HG02678 (cell line): ENCODE results near the gene RAB7A.
A peak's percentile ranks its signal among the peaks of the same experiment; 100 is the strongest.
"Not testable (repeated sequence)": the region's sequence is repeated elsewhere in the genome, so short reads cannot be mapped to it uniquely, and the experiment has no call there.

Experiments used
- ATAC-seq: cut with Tn5 transposase; IDR thresholded peaks from one replicate; pipeline ENCODE4 v1.9.1; 2021; ENCODE audit warnings: mild to moderate bottlenecking, moderate library complexity; ENCODE audit not compliant: unreplicated experiment

RAB7A gene

GRCh38 chr3:128710816-128711433 lies 15.1 kb upstream of the RAB7A start:
- ATAC-seq, result no peak

DNA sequence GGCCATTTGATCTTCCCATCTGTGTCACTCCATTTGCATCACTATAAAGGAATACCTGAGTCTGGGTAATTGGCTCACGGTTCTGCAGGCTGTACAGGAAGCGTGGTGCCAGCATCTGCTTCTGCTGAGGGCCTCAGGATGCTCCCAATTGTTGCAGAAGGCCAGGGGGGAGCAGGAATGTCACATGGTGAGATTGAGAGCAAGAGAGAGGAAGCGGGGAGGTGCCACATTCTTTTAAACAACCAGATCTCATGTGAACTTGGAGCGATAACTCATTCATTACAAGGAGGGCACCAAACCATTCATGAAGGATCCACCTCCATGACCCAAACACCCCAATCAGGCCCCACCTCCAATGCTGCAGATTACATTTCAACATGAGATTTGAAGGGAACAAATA lies 13.1 kb upstream of the RAB7A start:
- ATAC-seq, result no peak

- ATAC-seq, result no peak
These were observed 11.0 kb upstream of the RAB7A start for GRCh38 chr3:128714887-128715491.

DNA sequence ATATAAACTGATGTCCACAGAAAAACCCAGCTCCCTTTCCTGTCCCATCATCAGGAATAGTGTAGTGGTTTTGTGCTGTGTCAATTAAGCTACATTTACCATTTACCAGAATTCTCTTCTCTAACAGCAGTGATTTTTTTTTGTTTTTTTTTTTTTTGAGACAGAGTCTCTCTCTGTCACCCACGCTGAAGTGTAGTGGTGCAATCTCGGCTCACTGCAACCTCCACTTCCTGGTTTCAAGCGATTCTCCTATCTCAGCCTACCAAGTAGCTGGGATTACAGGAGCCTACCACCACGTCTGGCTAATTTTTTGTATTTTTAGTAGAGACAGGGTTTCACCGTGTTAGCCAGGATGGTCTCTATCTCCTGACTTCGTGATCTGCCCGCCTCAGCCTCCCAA lies 7.1 kb upstream of the RAB7A start:
- ATAC-seq, result not testable (repeated sequence)

- ATAC-seq, result no peak
These were observed 5.1 kb upstream of the RAB7A start for GRCh38 chr3:128720891-128721290.

GRCh38 chr3:128723477-128723876 lies 2.5 kb upstream of the RAB7A start:
- ATAC-seq, result no peak

DNA sequence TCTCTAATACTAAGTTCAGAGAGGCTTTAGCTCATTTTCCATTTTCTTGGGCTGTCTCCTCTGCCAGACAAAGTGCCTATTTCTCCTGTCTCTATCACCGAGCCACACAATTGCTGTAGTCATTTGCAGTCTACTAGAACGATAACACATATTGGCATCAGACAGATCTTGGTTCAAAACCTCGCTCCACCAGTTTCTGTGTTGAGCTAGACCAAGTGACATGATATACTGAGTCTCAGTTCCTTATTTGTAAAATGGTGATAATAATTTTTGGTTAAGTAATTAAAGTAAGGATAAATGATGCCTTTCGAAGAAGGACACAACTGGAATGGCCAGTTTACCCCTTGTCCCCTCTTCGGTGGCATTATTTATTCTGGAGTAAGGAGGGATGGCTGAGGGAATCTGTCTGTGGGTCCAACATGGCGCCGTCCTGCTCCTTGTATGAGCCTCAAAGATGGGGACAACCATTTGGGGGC lies 398 bp upstream of the RAB7A start:
- peak; percentile 12 for ATAC-seq

GRCh38 chr3:128727059-128727458 lies 1.1 kb downstream of the RAB7A start:
- no peak for ATAC-seq

GRCh38 chr3:128727485-128727884 lies 1.5 kb downstream of the RAB7A start:
- ATAC-seq, result no peak

DNA sequence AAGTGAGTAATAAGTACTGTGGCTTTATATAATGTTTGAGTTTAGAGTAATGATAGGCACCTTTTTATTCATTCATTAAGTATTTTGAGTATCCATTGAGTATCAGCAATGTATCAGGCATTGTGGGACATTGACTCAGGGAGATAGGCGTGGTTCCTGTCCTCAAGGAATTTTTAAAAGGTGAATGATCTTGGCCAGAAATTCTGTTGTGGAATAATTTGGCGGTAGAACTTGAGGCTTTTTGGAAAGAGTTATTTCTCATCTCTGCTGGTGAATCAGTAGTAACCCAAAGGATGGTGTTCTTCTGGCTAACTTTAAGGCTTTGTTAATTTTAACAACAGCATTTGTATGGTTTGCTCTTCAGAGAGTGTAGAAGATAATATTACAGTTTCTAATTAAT lies 2.0 kb downstream of the RAB7A start:
- no peak for ATAC-seq

- ATAC-seq, result not testable (repeated sequence)
These were observed 2.5 kb downstream of the RAB7A start for GRCh38 chr3:128728521-128728920.

DNA sequence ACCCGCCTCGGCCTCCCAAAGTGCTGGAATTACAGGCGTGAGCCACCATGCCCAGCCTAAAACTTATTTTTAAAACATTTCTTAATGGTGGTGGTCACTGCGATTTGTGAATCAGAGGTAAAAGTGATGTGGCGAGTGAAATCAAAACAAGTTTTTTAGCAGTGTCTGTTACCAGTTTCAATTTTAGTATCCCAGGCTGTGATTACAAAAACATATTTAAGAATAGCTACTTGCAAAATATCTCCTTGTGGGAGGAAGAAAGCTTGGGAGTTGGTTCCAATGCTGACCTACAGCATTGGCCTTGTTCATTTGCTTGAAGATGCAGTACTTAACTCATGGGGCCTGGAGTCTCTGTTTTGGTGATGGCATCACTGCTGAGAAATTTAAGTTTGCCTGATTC lies 4.5 kb downstream of the RAB7A start:
- no peak for ATAC-seq

GRCh38 chr3:128734523-128735189 lies 8.7 kb downstream of the RAB7A start:
- ATAC-seq, result peak; percentile 48

- no peak for ATAC-seq
These were observed 9.3 kb downstream of the RAB7A start for GRCh38 chr3:128735287-128735686.

GRCh38 chr3:128735884-128736283 lies 9.9 kb downstream of the RAB7A start:
- ATAC-seq, result no peak

DNA sequence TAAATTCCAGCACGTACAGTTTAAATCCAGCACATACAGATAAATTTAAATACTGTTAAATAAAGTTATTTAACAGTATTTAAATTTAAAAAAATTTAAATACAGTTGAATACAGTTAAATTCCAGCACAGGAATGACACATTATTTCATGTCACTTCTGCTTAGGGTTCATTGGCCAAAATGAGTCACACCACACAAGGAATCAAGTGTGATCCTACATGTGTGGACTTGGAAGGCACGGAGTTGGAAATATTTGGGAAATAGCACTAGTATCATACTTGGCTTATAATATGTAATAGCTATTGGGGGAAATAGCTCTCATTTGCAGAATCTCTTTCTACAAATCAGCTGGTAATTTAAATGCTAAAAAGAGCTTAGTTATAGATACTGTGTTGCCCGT lies 10.6 kb downstream of the RAB7A start:
- ATAC-seq, result no peak

GRCh38 chr3:128740621-128741020 lies 14.6 kb downstream of the RAB7A start:
- ATAC-seq, result no peak

- ATAC-seq, result no peak
These were observed 17.0 kb downstream of the RAB7A start for GRCh38 chr3:128742821-128743594.

GRCh38 chr3:128745742-128746141 lies 19.8 kb downstream of the RAB7A start:
- ATAC-seq, result no peak

DNA sequence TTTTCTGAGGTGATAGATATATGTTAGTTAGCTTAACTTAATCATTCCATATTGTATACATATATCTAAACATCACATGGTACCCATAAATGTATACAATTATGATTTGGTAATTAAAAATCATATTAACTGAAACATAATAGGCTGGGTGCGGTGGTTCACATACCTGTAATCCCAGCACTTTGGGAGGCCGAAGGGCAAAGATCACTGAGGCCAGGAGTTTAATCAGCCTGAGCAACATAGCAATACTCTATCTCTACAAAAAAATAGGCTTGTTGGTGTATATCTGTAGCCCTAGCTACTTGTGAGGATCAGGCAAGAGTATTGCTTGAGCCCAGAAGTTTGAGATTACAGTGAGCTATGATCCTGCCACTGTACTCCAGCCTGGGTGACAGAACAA lies 20.9 kb downstream of the RAB7A start:
- ATAC-seq, result no peak

GRCh38 chr3:128748557-128748956 lies 22.6 kb downstream of the RAB7A start:
- ATAC-seq, result no peak

GRCh38 chr3:128749035-128749434 lies 23.1 kb downstream of the RAB7A start:
- no peak for ATAC-seq
